Left ventricle myocardium superior (tissue), 1 donor: ENCODE data around the gene PPARG. TPM values are rescaled to one million over a fixed set of nuclear protein-coding genes. Genes with fewer than 3 reads are reported as not detected.
A peak's percentile ranks its signal among the peaks of the same experiment; 100 is the strongest.

ENCODE experiments used
- ATAC-seq: fragments of 200-7000 bp; cut with Tn5 transposase; one replicate; pipeline ENCODE4 v1.9.1; 2020; ENCODE audit warnings: mild to moderate bottlenecking, moderate library complexity
- DNase-seq: peaks from one replicate; pipeline ENCODE4 v3.0.0-alpha.2; 2020
- intact Hi-C: fragments of 100-400 bp; cut with micrococcal nuclease; formaldehyde crosslinking; loops from one replicate; pipeline ENCODE4 v1.11.0; 2022
- total RNA-seq: library from RNA; stranded (reverse); fragmentation: NEBNext Ultra II Directional; extraction: Animal tissue kit (Norgen Biotek cat#: 25700); gene quantifications from one replicate; pipeline ENCODE4 v1.2.1, GENCODE V29; 2021
- donor health status: DM: no; HTN: yes; CAD: no; lungs with severe emphysema.

The PPARG gene
- total RNA-seq, 1 donor from 2014 or later, result 24.0 TPM

DNA sequence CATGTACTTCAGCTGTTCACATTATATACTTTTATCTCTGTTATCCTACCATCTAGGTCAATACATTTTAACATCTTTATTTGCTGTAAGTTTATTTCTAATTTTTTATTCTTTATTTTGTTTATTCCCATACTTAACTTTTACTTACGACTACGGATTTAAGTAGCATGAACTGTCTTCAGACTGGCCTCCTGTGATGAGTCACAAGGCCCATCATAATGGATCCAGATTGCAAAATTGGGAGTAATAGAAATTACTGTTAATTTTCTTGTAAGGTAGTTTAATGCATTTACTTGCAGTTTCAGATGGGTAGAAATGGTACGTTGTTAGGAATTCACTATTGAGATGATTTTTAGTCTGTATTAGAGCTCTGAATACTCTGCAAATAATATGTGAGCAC, 45.9 kb downstream of the PPARG start:
- no peak for DNase-seq
- intact Hi-C loops, result no loop called here
- no peak for ATAC-seq

DNA sequence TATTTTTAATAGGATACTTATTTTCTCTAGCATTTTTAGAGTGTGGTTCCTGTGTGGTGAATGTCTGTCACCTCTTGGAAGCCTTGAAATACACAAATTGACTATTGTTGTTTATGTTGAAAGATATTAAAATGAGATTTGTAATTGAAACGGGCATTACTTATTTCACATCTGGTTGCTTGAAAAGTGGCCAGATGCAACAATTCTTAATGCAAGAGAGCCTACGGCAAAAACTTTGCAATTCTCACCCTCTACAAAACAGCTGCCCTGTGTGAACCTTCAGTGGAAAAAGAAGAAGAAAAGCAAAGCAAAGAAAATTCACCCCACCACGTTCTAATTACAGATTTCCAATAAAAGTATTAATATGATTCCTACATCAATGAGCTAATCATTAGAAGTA, 46.6 kb downstream of the PPARG start:
- ATAC-seq (no peak), DNase-seq (no peak)
- intact Hi-C loops, result no loop called here

DNA sequence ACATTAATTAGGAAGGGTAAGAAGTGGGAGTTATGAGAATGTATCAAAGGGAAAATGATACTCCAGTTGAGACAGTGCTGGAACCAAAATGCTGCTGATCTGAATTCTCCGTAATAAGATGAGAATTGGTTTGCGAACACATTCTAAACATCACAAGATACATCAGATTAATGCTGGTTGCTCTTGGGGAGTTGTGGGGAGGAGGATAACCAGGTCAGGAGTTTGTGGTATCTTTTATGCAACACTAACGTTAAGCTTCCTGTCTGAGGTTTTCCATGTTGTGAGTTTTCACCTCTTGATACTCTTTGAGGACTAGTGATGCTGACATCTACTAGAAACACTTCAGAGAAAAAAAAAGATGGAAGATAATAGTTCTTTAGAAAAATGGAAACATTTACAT, 47.2 kb downstream of the PPARG start:
- no peak for ATAC-seq
- intact Hi-C loops, result no loop called here
- no peak for DNase-seq

DNA sequence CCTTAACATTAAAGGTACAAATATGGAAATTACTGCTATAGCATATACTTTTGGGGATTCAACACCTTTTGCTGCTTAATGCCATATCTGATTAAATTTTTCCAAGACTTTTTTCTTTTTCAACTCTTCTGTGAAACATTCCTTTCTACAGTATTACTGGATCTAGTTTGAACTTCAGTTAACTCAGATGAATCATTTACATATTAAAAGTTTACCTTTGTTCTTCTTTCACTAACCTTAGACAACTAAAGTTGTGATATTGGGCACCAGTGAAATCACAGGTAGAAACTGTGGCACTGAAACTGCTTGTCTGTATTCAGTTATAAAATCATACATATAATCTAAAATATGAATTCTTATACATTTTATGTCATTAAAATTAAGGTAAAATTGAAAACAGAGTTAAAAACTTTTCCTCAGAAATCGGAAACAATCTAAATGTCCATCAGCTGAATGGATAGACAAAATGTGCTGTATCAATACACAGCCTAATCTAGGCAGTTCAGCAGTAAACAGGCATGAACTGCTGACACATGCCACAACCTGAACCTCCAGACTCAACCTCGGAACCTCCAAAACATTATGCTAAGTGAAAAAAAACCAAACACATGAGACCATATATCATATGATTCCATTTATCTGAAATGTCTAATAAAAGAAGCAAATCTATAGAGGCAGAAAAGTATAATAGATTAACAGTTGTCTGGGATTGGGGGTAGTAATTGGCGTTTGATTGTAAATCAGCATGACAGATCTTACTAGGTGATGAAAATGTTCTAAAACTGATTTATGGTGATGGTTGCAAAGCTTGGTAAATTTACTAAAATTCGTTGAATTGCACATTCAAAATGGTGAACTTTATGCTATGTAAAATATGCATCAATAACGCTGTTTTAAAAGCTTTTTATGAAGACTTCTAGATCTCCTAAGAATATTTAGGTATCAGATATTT, 50.0 kb downstream of the PPARG start:
- DNase-seq (no peak), ATAC-seq (no peak)
- intact Hi-C loops, result no loop called here

DNA sequence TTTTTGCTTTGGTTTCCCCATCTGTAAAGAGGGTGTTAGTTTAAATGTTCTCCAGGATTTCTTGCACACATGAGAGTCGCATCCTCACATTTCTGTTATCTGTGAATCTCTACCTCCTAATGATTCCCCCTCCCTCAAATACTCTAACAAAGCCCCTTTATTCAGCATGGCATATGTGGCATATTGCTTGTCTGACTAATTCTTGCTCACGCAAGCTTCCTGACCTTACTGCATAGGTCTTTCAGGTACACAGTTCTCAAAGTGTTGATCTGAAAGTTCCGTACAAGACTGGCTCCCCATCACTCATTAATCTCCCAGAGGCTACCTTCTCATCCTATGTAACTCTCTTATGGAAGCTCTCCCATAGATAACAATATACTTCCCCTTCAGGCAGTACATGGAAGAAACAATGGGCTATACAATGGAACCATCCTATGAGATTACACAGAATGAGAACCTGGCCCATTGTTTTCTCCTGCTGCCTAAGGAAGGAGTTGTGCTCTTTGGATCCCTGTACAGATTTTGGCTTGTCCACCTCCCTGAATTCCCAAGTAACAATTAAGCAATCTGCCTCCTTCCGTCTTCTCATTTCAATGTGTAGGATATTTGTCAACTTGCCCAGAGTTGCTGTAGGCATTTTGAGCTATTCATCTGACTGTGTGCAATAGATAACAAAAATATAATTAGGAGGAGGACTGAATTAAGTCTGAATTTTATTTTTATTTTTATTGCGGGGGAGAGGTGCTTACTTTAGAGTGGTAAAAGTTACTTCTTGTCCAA, 51.0 kb downstream of the PPARG start:
- DNase-seq (no peak), ATAC-seq (no peak)
- intact Hi-C loops, result no loop called here

DNA sequence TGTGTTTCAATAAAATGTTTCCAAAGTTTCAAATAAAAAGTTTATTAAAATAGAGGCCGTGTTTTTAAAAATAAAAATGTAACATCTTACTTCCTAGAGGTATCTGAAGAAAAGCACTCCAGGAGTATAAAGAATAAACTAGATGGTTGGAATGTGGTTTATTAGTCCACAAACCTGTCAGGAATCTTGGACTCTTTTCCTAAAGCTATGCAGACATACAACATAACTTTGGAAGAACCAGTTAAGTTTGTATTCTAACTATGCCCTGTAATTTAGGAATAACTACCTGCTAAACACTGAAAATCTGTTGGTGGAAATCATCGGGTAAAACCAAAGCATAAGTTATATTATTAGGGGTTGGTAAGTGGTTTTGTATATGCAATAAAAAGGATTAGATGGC, 51.6 kb downstream of the PPARG start:
- ATAC-seq, result no peak
- DNase-seq, result no peak

DNA sequence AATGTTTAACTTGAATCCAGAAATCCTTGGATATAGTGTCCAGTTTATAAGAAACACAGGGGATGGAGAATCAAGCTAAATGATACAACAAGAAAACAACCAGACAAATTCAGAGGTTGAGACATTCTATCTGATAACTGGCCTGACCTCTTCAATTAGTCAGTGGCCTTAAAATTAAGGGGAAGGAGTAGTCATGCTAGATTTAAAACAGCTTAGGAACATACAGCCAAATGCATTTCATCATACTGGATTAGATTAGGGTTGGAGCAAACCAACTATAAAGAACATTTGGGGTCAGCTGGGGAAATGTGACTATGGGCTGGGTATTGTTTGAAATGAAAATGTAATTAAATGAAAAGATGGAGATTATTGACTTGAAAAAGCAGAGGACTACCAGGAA, 53.3 kb downstream of the PPARG start:
- intact Hi-C loops, result no loop called here
- ATAC-seq (no peak), DNase-seq (no peak)

More for the DNA sequence above, 51.6 kb downstream of the PPARG start:
- intact Hi-C loops, result no loop called here

DNA sequence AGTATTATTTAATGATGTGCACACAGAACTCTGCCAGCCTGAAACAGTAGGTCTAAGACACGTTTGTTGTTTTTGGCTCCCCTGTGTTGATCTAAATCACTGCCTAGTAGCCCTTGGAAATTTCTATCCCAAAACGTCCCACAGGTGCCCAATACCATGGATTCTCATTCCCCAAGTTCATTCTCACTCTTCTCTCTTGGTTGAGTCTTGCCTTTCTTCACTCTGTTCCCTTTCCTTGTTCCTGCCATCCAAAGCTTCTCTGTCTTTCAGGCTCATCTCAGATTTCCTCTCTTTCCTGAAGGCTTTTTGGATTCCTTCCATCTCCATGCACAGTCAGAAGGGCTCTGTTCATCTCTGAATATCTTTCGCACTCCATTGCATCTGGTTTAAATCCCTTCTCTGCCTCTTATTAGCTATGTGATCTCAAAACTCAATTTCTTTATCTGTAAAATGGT, 54.2 kb downstream of the PPARG start:
- intact Hi-C loops, result no loop called here
- DNase-seq (no peak), ATAC-seq (no peak)

DNA sequence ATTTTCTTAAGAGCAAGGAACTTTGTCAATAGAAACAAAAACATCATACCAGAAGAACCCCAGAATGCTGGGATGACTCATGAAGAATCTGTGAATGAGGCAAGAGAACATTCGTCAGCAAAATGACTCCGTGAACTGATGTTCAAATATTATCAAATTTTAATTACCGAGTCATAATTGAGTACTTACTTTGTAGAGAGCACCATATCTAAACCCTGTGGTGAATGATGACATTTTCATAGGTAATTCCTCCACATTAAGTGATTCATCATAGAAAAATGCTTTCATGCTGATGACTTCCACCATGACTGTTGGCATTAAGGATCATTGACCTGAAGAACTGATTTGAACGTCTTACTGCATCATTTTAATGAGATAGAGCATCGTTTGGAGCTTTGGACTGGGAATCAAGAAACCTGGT, 56.3 kb downstream of the PPARG start:
- intact Hi-C loops, result no loop called here
- DNase-seq, result no peak
- ATAC-seq, result no peak

DNA sequence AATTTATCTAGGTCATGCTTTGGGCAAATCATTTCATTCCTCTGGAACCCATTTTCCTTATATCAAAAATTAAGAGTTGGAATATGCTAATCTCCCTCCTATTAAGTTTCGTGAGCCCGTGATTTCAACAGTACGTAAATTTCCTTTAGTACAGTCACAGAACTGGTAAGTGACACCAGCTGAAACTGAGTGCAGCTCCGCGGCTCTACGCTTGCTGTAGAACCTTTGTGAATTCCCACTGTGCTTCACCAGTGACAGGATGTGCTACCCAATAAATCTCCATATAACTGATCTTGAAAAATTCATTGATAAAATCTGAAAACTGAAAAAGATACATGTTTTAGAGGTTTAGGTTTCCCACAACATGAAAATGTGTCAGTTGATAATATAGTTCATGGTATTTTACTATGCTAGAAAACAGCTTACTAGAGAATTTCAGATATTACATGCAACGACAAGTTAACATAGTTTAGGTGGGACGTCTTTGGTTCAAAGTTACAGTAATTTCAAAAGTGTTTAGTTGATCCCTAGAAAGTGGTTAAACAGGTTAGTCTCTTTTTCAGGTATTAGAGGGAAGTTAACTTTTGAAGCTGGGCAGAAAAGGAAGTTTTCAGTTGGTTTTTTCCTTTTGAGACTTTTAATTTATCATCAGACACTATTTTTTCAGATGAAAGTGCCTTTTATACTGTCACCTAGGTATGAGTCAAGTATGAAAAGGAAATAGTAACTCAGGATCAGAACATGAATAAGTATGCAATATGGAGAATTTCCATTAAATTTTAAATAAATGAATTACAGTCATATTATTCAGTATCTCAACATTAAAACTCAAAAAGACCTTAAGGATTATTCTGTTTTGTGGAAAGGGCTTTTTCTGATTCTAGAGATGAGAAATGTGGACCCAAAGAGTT, 57.0 kb downstream of the PPARG start:
- intact Hi-C loops, result no loop called here
- ATAC-seq (no peak), DNase-seq (no peak)

DNA sequence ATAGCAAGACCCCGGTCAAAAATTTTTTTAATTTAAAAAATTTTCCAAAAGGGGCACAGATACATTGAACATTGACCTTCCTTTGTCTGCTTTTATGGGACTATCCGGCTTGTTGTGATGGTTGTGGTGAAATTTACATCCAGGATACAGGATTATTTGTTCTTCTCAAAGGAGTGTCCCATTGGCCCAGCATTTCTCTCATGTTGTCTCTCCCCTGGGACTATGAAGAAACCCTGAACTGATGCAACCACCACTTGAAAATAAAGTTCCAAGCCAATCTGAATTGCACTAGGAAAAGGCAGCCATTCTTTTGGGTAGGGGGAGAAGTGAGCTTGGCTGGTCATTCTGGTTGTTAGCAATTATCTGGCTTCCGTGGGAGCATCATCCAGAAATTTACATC, 58.4 kb downstream of the PPARG start:
- DNase-seq (no peak), ATAC-seq (no peak)
- intact Hi-C loops, result no loop called here

DNA sequence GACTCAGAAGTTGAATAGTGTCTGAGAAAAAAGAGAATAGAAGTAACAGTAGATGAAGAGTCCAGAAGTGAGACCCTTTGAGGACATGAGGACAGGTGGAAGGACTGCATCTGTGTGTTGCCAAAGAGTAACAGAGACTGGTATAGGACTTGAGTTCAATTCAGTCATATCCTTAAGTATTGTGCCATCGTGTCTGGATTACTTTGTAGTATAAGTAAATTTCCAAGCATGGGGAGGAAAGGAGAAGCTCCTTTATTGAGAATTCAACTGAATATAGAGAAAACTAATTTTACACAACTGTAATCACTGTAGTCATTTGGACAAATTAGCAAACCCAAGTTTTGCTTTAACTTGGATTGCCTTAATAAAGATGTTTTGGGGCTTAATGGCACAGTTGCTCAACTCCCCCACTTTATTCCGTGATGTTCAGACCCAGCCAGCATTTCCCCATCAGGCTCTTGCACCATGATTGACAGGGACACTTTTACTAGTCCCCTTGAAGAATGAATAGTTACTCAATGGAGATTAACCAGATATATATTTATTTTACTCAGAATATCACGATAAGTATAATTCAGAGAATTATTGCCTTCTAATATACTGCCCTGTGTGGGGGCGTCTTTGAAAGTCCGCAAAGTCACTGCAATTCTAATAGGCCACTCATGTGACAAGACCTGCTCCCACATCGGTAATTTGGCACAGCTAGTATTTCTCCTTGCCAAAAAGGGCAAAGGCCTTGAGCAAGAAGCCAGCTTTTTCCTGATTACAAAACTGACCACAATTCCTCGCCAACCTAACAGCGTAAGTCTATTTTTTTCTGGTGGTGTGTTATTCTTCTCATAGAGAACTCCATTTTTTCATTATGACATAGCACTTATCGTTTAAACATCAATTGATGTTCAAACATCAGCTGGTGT, 61.3 kb downstream of the PPARG start:
- ATAC-seq (peak; percentile 73), DNase-seq (no peak)
- intact Hi-C loops, result no loop called here

DNA sequence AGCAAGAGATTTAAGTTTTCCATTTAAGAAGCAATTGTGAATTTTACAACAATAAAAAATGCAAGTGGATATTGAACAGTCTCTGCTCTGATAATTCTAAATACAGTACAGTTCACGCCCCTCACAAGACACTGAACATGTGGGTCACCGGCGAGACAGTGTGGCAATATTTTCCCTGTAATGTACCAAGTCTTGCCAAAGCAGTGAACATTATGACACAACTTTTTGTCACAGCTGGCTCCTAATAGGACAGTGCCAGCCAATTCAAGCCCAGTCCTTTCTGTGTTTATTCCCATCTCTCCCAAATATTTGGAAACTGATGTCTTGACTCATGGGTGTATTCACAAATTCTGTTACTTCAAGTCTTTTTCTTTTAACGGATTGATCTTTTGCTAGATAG, 62.3 kb downstream of the PPARG start:
- DNase-seq, result no peak
- ATAC-seq, result peak; percentile 73
- intact Hi-C loops, result no loop called here

DNA sequence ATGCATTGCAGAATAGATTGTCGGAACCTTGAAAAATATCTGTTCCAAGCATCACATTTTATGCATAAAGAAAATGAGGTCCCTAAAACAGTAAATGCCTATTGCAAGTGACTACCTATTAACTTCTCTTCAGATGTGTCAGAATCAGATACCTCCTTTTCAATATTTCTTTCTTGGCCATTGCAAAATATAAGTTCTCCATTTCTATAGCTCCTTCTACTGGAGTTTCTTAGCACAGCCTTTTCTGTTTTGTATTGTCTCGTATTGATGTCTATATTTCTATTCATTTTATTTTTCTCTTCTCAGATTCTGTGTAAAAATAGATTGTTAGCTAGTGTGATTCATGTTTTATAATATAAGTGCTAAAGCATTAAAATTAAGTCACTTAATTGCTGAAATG, 63.4 kb downstream of the PPARG start:
- intact Hi-C loops, result no loop called here
- ATAC-seq (no peak), DNase-seq (no peak)

DNA sequence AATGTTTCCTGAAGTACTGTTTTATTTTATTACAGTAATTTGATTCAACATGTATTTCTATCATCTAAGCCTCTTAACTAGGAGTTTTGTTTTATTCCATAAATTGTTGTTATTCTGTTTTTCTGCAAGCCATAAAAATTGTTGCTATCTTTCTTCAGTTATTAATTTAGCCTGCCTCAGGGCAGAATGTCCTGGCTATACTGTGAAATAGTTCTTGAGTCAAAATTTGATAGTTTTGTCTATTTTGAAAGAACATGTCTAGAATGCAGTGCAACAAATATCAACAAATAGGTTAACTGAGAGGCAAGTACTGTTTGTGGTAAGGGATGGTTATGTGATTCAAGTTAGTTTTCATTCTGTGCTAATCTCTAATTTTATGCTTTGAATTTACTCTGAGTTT, 63.9 kb downstream of the PPARG start:
- DNase-seq (no peak), ATAC-seq (no peak)
- intact Hi-C loops, result no loop called here

DNA sequence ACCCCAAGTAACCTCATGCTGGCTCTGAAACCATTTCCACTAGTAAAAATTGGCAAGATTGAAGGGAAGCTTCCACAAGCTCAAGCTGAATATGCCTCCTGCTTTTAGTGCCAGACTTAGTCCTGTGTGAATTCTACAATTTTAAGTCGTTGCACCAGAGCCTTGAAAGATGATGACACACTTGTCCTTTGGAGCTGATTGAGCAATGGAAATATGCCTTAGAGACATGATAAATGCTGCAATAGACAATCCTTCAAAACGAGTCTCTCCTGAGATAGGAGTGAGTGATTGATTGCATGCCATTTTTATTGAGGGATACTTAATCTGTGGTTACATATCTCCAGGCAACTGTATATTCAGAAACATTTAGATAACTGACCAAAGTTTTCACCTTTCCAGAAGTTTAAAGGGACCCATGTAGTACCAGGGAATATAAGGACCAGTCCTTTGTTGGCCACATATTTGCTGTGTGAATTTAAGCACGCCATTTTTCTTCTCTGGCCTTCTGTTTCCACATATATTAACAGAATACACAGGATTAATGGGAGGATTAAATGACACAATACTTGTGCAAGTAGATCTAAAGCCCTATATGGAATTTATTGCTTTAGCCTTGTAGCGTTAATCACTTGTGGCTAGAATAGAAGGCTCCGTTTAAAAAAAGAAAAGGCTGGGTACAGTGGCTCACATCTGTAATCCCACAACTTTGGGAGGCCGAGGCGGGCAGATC, 65.1 kb downstream of the PPARG start:
- ATAC-seq (peak; percentile 47), DNase-seq (no peak)
- intact Hi-C loops, result no loop called here

DNA sequence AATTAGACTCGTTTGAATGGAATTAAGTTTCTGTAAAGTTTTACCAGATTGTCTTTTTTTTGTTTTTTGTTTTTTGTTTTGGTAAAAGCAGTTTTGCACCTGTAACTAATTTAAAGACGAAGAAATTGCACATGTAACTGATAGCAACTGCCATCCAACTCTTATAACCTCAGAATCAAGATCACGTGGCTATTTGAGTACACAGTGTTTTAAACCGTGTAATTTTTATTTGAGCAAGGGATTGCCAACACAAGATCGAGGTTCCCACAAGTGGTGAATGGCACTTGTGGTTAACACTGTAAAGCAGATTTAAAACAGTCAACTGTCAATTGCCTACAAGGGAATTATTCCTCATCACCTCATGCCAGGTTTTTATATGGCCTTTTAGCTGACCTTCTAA, 67.3 kb downstream of the PPARG start:
- intact Hi-C loops, result no loop called here
- no peak for DNase-seq
- ATAC-seq, result peak; percentile 47

DNA sequence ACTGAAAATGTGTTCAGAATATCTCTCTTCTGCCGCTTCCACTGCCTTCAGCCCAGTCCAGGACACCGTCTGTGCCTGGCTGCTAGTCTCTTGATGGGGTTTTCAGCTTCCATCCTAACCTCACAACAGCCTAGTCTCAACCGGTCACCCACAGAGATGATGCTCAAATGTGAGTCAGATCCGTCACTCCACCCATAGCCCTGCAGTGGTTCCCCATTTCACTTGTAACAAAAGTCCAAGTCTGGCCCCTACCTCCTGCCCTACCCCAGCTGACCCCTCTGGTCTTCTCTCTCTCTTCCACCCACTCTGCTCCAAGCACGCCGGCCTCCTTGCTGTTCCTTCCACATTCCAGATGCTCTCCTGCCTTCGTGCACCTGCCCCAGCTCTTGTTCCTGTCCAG, 68.1 kb downstream of the PPARG start:
- no peak for DNase-seq
- ATAC-seq, result no peak
- intact Hi-C loops, result no loop called here
